Loucy (cell line): ENCODE data around the gene CHCHD6.

Experiments
- CTCF ChIP-seq: fragments of 200-600 bp; sonication (generic); conservative IDR thresholded peaks from 2 replicates; pipeline ENCODE4 v1.5.1; 2014; ENCODE audit warnings: mild to moderate bottlenecking, antibody characterized with exemption, low read length
- EZH2phosphoT487 ChIP-seq: fragments of 200-600 bp; IDR thresholded peaks from 2 replicates; pipeline ENCODE4 v1.6.1; 2018; ENCODE audit warnings: antibody characterized with exemption, mild to moderate bottlenecking, moderate library complexity, borderline replicate concordance

DNA sequence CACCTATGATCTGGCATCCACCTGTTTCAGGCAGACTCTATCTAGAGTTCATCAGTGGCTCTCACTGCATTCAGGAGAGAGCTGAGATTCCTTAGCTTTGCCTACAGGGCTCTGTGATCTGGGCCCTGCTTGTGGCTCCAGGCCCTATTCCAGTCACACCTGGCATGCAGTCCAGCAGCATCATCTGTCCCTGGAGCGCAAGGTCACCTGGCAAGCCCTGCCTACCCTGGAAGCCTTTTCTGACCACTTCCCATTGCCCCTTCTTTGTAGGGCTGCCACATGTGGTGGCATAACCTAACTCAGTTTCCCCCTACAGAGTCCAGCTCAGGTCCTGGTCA lies 163.8 kb downstream of the CHCHD6 start:
- TF ChIP-seq CTCF (no peak), EZH2phosphoT487 (no peak)
